ENCODE data around the gene NKX6-1.

GRCh38 chr4:84502955-84503373 is 3.9 kb upstream of the NKX6-1 start:
- TF ChIP-seq CTCF (conservative IDR thresholded peaks at IDR 0.05; ENCODE audit: low read length) (no peak), EZH2phosphoT487 (IDR thresholded peaks at IDR 0.05; ENCODE audit: borderline replicate concordance) (no peak)

Data from Loucy (cell line).